MM.1S (cell line): ENCODE data around the gene TMEM82.

Source experiments
- CTCF ChIP-seq: fragments of 300-600 bp; sonication (generic); IDR thresholded peaks from 2 replicates; pipeline ENCODE4 v1.5.1; 2016; ENCODE audit warnings: antibody characterized with exemption, low read length, mixed read lengths
- EZH2 ChIP-seq: fragments of 300-600 bp; sonication (generic); optimal IDR thresholded peaks from 2 replicates; pipeline ENCODE3; 2017; ENCODE audit warnings: low read depth, mild to moderate bottlenecking, antibody characterized with exemption, low read length, mixed read lengths
- EZH2phosphoT487 ChIP-seq: fragments of 300-600 bp; sonication (generic); IDR thresholded peaks from 2 replicates; pipeline ENCODE4 v1.6.1; 2018; ENCODE audit warnings: antibody characterized with exemption, low read length

- TF ChIP-seq CTCF (no peak), EZH2 (no peak), EZH2phosphoT487 (no peak)
Observed at GRCh38 chr1:15707239-15707925, 34.9 kb upstream of the TMEM82 start.
